GM12878 (cell line): ENCODE measurements around the gene OPN1SW. TPM values are rescaled to one million over a fixed set of nuclear protein-coding genes. Genes with fewer than 3 reads are reported as not detected.

ENCODE experiments used
- ATAC-seq: fragments of 200-7000 bp; cut with Tn5 transposase; 3 replicates; pipeline ENCODE4 v1.9.1; 2020; ENCODE audit warnings: mild to moderate bottlenecking, moderate library complexity
- BruUV-seq: library from RNA; stranded (reverse); fragments of 400-500 nt; replicated peaks from 2 replicates; lab custom pipeline; 2021; lab: Mats Ljungman, UMichigan
- CTCF ChIA-PET: fragments of 300-600 bp; sonication (Branson Sonifier 250); formaldehyde crosslinking; extraction: SDS; loops from one replicate; lab custom pipeline; 2021; ENCODE audit warnings: inconsistent platforms; lab: Yijun Ruan, JAX
- POLR2A ChIA-PET: fragments of 350-600 bp; formaldehyde crosslinking; extraction: SDS; loops from one replicate; lab custom pipeline; 2021; ENCODE audit warnings: inconsistent platforms; lab: Charles Lee
- RAD21 ChIA-PET: fragments of 300-600 bp; sonication (Branson Sonifier 250); formaldehyde crosslinking; loops from one replicate; lab custom pipeline; 2023; ENCODE audit warnings: antibody characterized with exemption; ENCODE audit not compliant: unreplicated experiment; lab: Charles Lee
- SMC1A ChIA-PET: fragments of 300-600 bp; sonication (Branson Sonifier 250); formaldehyde crosslinking; loops from one replicate; lab custom pipeline; 2023; ENCODE audit not compliant: unreplicated experiment, uncharacterized antibody; lab: Charles Lee
- DNase-seq: peaks from one replicate; pipeline ENCODE4 v3.0.0-alpha.2; 2011; ENCODE audit warnings: low read depth, low spot score
- FAIRE-seq: peaks from 3 replicates; lab custom pipeline; 2011; peaks lifted over from hg19 to GRCh38; lab: Jason Lieb, UNC
- H2AFZ ChIP-seq: 2 replicates; pipeline ENCODE4 v1.6.0; 2011; ENCODE audit warnings: low read depth, low read length, control low read depth; ENCODE audit not compliant: control insufficient read depth
- H3K27ac ChIP-seq: 2 replicates; pipeline ENCODE4 v1.5.1; 2011; ENCODE audit warnings: control low read depth; ENCODE audit not compliant: control insufficient read depth, insufficient read depth
- H3K27me3 ChIP-seq, 2 experiments: replicated peaks in 1 of 2; 2 replicates each; pipeline versions ENCODE4 v1.6.0 to v1.6.1; 2011; ENCODE audit warnings: low read length in 1 of 2; ENCODE audit not compliant: control insufficient read depth in 2 of 2, insufficient read depth in 2 of 2
- H3K36me3 ChIP-seq, 2 experiments: 2 replicates each; pipeline ENCODE4 v1.5.1; 2011; ENCODE audit warnings: low read length in 1 of 2; ENCODE audit not compliant: control insufficient read depth in 2 of 2, insufficient read depth in 2 of 2
- H3K4me1 ChIP-seq: 2 replicates; pipeline ENCODE4 v1.6.1; 2011; ENCODE audit warnings: mild to moderate bottlenecking, low read length, moderate library complexity, mixed read lengths; ENCODE audit not compliant: control insufficient read depth, insufficient read depth
- H3K4me2 ChIP-seq: 2 replicates; pipeline ENCODE4 v1.6.0; 2011; ENCODE audit warnings: control low read depth; ENCODE audit not compliant: control insufficient read depth, insufficient read depth
- H3K4me3 ChIP-seq: fragments of 200-600 bp; sonication (generic); 2 replicates; pipeline ENCODE4 v1.5.1; 2016
- H3K79me2 ChIP-seq: 2 replicates; pipeline ENCODE4 v1.6.0; 2011; ENCODE audit warnings: low read length; ENCODE audit not compliant: control insufficient read depth, insufficient read depth
- H3K9ac ChIP-seq: 2 replicates; pipeline ENCODE4 v1.8.0; 2011; ENCODE audit warnings: low read length, control low read depth, mixed read lengths; ENCODE audit not compliant: control insufficient read depth, insufficient read depth
- H3K9me3 ChIP-seq: replicated peaks from 3 replicates; pipeline ENCODE4 v1.5.1; 2011; ENCODE audit warnings: mild to moderate bottlenecking, low read length; ENCODE audit not compliant: control insufficient read depth, insufficient read depth
- H4K20me1 ChIP-seq: 2 replicates; pipeline ENCODE4 v1.6.0; 2011; ENCODE audit not compliant: control insufficient read depth, insufficient read depth
- FOXK2 ChIP-seq: fragments of 450-650 bp; IDR thresholded peaks from 2 replicates; pipeline ENCODE4 v1.6.1; 2017; ENCODE audit warnings: mild to moderate bottlenecking, moderate library complexity
- GABPA ChIP-seq: IDR thresholded peaks from 2 replicates; pipeline ENCODE4 v1.6.1; 2014; ENCODE audit warnings: antibody characterized with exemption, low read depth, mild to moderate bottlenecking, inconsistent platforms
- GATAD2B ChIP-seq: fragments of 450-650 bp; conservative IDR thresholded peaks from 2 replicates; pipeline ENCODE4 v1.6.1; 2017; ENCODE audit warnings: low read depth, mild to moderate bottlenecking, moderate library complexity
- IKZF1 ChIP-seq: fragments of 450-650 bp; conservative IDR thresholded peaks from 2 replicates; pipeline ENCODE4 v1.6.1; 2017; ENCODE audit warnings: antibody characterized with exemption, mild to moderate bottlenecking
- NFYA ChIP-seq: IDR thresholded peaks from 2 replicates; pipeline ENCODE4 v1.6.1; 2011; ENCODE audit warnings: low read depth, mild to moderate bottlenecking, low read length, improper control_type of control experiment, borderline replicate concordance
- PBX3 ChIP-seq: IDR thresholded peaks from 2 replicates; pipeline ENCODE4 v1.6.1; 2011; ENCODE audit warnings: mild to moderate bottlenecking, low read depth, low read length, moderate library complexity; ENCODE audit not compliant: insufficient replicate concordance
- SMAD1 ChIP-seq: fragments of 450-650 bp; IDR thresholded peaks from 2 replicates; pipeline ENCODE4 v1.6.1; 2018; ENCODE audit warnings: mild to moderate bottlenecking, low read depth; ENCODE audit not compliant: partially characterized antibody
- SRF ChIP-seq, 2 experiments: IDR thresholded peaks; 2 replicates each; pipeline ENCODE4 v1.6.1; 2011; ENCODE audit warnings: low read depth in 2 of 2, low read length in 2 of 2, mild to moderate bottlenecking in 1 of 2, moderate library complexity in 1 of 2
- STAT3 ChIP-seq: IDR thresholded peaks from 2 replicates; pipeline ENCODE4 v1.6.1; 2011; ENCODE audit warnings: low read depth, low read length, improper control_type of control experiment
- TAF1 ChIP-seq: IDR thresholded peaks from 2 replicates; pipeline ENCODE4 v1.6.1; 2011; ENCODE audit warnings: mild to moderate bottlenecking, low read depth, low read length, borderline replicate concordance
- TCF7 ChIP-seq: IDR thresholded peaks from 2 replicates; pipeline ENCODE4 v1.6.1; 2014; ENCODE audit warnings: antibody characterized with exemption, borderline replicate concordance
- USF2 ChIP-seq: IDR thresholded peaks from 2 replicates; pipeline ENCODE4 v1.6.1; 2011; ENCODE audit warnings: low read depth, low read length, improper control_type of control experiment, borderline replicate concordance
- ZBED1 ChIP-seq: IDR thresholded peaks from 2 replicates; pipeline ENCODE4 v1.6.1; 2016; ENCODE audit warnings: borderline replicate concordance
- ZBTB33 ChIP-seq: fragments of 450-650 bp; IDR thresholded peaks from 2 replicates; pipeline ENCODE4 v1.6.1; 2017; ENCODE audit warnings: mild to moderate bottlenecking
- WGBS: methylation state at CpG from one replicate; pipeline ENCODE4 v1.1.6; 2016; ENCODE audit warnings: low lambda C conversion rate; ENCODE audit not compliant: insufficient replicate concordance, insufficient coverage; ENCODE audit errors: missing lambda C conversion rate; 5-methylcytosine and 5-hydroxymethylcytosine counted together
- in situ Hi-C: fragments of 300-500 bp; cut with MboI; formaldehyde crosslinking; loops from 9 replicates; pipeline ENCODE4 v1.14.3; 2018; ENCODE audit warnings: mixed read lengths
- intact Hi-C: fragments of 100-400 bp; cut with micrococcal nuclease; formaldehyde crosslinking; loops from one replicate; pipeline ENCODE4 v1.14.2; 2022; ENCODE audit not compliant: unreplicated experiment
- polyA plus RNA-seq, 11 experiments: library from polyadenylated mRNA; depleted of rRNA in 4 of 11; unstranded in 6 of 11; stranded (reverse) in 5 of 11; fragments of >200 nt; fragmentation: Nextera tagmentation in 4 of 11; fragmentation: Illumina TruSeq in 1 of 11; extraction: Ambion mirVana in 4 of 11; extraction: Trizol in 1 of 11; gene quantifications; 1 replicate in 1 of 11; 2 replicates in 10 of 11; pipeline versions ENCODE4 v1.2.1 to v1.2.3, GENCODE V29; 2011 to 2016; ENCODE audit warnings: inconsistent platforms in 2 of 11, missing spikeins in 2 of 11, low read depth in 1 of 11
- total RNA-seq, 4 experiments: library from RNA; depleted of rRNA in 3 of 4; stranded (reverse); fragments of >200 nt in 3 of 4; fragmentation: Illumina TruSeq in 1 of 4; extraction: Trizol in 1 of 4; gene quantifications; 2 replicates each; pipeline versions ENCODE4 v1.2.1 to v1.2.3, GENCODE V29; 2013 to 2021

Gene OPN1SW
- total and polyA plus RNA-seq, 10 of the 15 experiments (the other 5 are each of a cell fraction or from before 2014, with no cell fraction given): 0.11 to 0.35 (median 0.19) TPM; not detected in 6

DNA sequence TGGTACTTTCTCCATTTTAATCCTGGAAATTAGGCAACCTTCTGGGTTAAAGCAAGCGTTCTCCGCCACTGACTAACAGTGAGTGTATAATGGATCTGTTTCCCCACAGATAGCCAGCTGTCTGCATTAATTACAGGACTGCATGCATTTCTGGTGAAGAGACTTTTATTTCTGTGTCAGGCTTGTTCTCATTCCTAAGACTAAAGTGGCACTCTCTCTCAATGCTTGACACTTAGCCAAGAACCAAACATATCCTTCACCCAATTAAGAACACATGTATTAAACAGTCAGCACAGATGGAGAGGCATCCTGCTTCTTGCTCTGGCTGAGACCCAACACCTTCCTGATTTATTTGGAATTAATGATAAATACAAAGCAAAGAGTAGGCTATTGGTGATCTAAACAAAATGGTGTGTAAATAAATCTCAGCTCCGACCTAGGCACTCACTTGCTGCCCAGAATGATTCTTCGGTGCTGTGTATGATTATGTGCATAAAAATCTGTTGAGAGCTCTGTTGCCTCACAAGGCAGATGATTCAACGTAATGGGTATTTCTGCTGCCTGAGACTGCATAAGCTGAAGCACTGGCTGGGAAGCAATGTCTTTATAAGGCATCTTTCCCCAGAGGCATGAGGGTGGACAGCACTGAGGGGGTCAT is 19.6 kb downstream of the OPN1SW start:
- no peak overlapping the region for H3K4me3 ChIP-seq
- H3K9ac ChIP-seq: no peak overlapping the region
- H3K27ac ChIP-seq: no peak overlapping the region
- no peak overlapping the region for H3K4me2 ChIP-seq
- TF ChIP-seq SMAD1: no peak
- no peak for TF ChIP-seq USF2
- no peak for TF ChIP-seq SRF (IDR thresholded peaks at IDR 0.05; ENCODE audit: low read depth in 2 of 2, low read length in 2 of 2)
- no peak for TF ChIP-seq GABPA
- TF ChIP-seq ZBTB33: no peak
- TF ChIP-seq STAT3: no peak
- no peak for TF ChIP-seq TAF1
- no peak for TF ChIP-seq FOXK2
- no peak for TF ChIP-seq IKZF1
- no peak for TF ChIP-seq GATAD2B
- TF ChIP-seq TCF7: no peak
- no peak for TF ChIP-seq PBX3
- TF ChIP-seq ZBED1: no peak
- TF ChIP-seq NFYA: no peak
- TF ChIP-seq, all 136 proteins: peak for 0
- RAD21 ChIA-PET: interaction anchor here (0.7 kb wide), 1 partner anchor 15 kb away, joined by 3 read pairs; no protein-coding TSS in a partner anchor
- Histone ChIP-seq H3K36me3 (peaks cover 2 to 17% of the 10 kb centered on the region in 2 experiments; a peak in 3 of 4 replicates), H3K79me2 (no peaks in the 10 kb centered on the region; the same call in 1 of the 2 replicates), H2AFZ (no peak overlapping the region), H3K9me3 (no peaks in the 10 kb centered on the region), H3K4me1 (no peaks in the 10 kb centered on the region), H3K27me3 (no peaks in the 10 kb centered on the region), H4K20me1 (no peaks in the 10 kb centered on the region)
- no peak for FAIRE-seq
- in situ Hi-C loops: no loop called here
- ATAC-seq: no peak
- no peak for DNase-seq
- BruUV-seq: no TSS peak
- POLR2A ChIA-PET: interaction anchor here (1.0 kb wide), 1 partner anchor 15 kb away, joined by 3 read pairs; no protein-coding TSS in a partner anchor
- intact Hi-C loops: no loop called here
- WGBS: 95% methylated on average over 5 of the region's 5 CpGs
- SMC1A ChIA-PET: interaction anchor here (1.6 to 2.9 kb wide), 3 partner anchors 12 to 18 kb away, joined by 4 to 11 read pairs (median 6); no protein-coding TSS in a partner anchor
- CTCF ChIA-PET: interaction anchor here (0.7 to 1.2 kb wide), 2 partner anchors 19 to 144 kb away, joined by 3 read pairs; no protein-coding TSS in a partner anchor
